Measurements from ENCODE around the gene SPART.

SPART gene

DNA sequence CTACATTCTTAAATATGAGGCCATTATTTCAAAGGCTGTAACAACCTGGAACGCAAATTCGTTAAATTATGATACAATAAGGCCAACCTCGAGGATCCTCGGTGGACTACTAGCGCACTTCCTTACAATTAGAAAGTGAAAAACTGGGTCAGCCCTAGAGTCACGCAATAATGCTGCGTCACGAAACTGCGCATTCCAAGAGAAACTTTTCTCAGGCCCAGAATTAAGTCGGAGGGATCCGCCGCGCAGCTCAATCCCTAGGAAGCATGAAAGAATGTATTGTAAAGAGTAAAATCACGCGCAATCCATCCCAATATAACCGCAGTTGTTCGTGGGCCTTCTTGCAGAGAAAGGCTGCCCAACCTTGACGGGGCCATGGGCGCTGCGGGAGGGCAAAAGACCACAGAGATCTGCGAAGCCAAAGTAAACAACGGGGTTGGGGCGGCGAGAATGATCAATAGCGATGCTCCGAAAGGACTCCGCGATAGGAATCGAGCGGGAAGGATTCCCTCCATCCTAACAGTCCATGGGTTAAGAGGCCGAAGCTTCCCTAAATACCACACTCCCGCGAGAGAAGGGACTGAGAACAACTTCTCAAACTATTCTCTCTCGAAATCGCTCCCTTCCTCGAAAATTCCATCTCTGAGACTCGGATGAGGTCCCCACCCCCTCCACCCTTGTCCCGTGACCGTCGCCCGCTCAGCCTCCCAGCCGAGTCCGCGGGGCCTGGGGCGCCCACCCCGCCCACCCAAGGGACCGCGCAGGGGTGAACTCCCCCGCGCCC is 564 bp downstream of the SPART start:
- Histone ChIP-seq H3K27me3 (ENCODE audit: insufficient read depth, poor library complexity, severe bottlenecking) (no peaks in the 10 kb centered on the region), H3K9me3 (ENCODE audit: severe bottlenecking) (no peaks in the 10 kb centered on the region), H3K27ac (ENCODE audit: poor library complexity, severe bottlenecking) (peak overlapping the region; percentile 85), H3K4me3 (ENCODE audit: severe bottlenecking) (peak overlapping the region; percentile 60), H3K4me1 (ENCODE audit: insufficient read depth, poor library complexity, severe bottlenecking) (peaks cover 30% of the 10 kb centered on the region), H3K36me3 (ENCODE audit: low read depth) (0 out of 2 replicates have a peak, but pooled peaks cover 3% of the 10 kb centered on the region)
- ATAC-seq (ENCODE audit: low read depth), result peak; percentile 44
- TF ChIP-seq, protein P1, sequence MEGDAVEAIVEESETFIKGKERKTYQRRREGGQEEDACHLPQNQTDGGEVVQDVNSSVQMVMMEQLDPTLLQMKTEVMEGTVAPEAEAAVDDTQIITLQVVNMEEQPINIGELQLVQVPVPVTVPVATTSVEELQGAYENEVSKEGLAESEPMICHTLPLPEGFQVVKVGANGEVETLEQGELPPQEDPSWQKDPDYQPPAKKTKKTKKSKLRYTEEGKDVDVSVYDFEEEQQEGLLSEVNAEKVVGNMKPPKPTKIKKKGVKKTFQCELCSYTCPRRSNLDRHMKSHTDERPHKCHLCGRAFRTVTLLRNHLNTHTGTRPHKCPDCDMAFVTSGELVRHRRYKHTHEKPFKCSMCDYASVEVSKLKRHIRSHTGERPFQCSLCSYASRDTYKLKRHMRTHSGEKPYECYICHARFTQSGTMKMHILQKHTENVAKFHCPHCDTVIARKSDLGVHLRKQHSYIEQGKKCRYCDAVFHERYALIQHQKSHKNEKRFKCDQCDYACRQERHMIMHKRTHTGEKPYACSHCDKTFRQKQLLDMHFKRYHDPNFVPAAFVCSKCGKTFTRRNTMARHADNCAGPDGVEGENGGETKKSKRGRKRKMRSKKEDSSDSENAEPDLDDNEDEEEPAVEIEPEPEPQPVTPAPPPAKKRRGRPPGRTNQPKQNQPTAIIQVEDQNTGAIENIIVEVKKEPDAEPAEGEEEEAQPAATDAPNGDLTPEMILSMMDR (IDR thresholded peaks at IDR 0.05; ENCODE audit: poor library complexity, severe bottlenecking), result no peak
- DNase-seq (ENCODE audit: low spot score), result no peak

DNA sequence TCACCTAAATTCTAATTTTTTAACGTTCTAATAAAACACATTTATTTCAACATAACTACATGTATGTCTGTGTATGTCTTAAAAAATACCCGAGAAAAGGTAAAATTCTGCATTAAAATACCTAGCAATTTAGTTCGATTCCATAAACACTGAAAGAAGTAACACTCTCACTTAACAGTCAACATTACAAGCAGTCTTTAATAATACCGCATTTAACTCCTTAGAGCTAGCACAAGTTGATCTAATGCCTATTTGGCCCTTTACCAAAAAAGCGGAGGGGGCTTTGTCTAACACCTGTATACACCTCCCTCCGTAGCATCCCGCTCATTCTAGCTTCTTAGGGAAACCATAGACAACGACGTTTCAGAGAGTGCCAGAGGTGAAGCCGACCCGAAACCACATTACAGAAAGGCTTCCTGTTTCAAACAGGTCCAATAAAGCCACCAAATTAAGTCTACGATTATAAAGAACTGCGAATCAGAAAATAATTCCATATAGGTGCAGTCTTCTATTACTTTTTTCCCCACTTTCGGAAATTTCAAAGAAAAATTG is 1.2 kb downstream of the SPART start:
- DNase-seq (ENCODE audit: low spot score) (no peak), ATAC-seq (ENCODE audit: low read depth) (no peak)
- TF ChIP-seq, protein P1 (IDR thresholded peaks at IDR 0.05; ENCODE audit: poor library complexity, severe bottlenecking), result no peak
- no peaks in the 10 kb centered on the region for H3K9me3 ChIP-seq (ENCODE audit: severe bottlenecking)
- H3K36me3 ChIP-seq (ENCODE audit: low read depth), result 0 out of 2 replicates have a peak, but pooled peaks cover 3% of the 10 kb centered on the region
- H3K4me1 ChIP-seq (ENCODE audit: insufficient read depth, poor library complexity, severe bottlenecking), result peaks cover 37% of the 10 kb centered on the region
- H3K4me3 ChIP-seq (ENCODE audit: severe bottlenecking), result peak overlapping the region; percentile 60
- peak overlapping the region; percentile 85 for H3K27ac ChIP-seq (ENCODE audit: poor library complexity, severe bottlenecking)
- no peaks in the 10 kb centered on the region for H3K27me3 ChIP-seq (ENCODE audit: insufficient read depth, poor library complexity, severe bottlenecking)

DNA sequence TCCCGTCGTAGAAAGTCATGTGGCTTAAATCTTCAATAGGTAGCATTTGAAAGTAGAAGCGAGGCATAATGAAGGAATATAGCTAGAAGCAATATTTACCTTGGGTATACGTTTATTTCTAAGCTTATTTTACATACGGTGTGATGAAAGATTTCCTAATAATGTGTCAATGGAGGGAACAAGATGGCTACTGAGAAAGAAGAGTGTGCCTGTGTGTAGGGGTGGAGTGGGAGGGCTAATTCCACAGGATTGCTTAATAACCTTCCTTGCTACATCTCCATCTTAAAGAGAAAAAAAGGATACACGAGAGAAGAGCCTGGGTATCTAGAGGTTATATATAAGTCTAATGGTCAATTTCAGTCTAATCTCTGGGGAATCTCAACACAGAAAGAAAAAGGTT is 2.0 kb downstream of the SPART start:
- TF ChIP-seq, protein P1 (IDR thresholded peaks at IDR 0.05; ENCODE audit: poor library complexity, severe bottlenecking), result no peak
- DNase-seq (ENCODE audit: low spot score), result no peak
- H3K4me3 ChIP-seq (ENCODE audit: severe bottlenecking), result peak overlapping the region; percentile 60
- peaks cover 37% of the 10 kb centered on the region for H3K4me1 ChIP-seq (ENCODE audit: insufficient read depth, poor library complexity, severe bottlenecking)
- no peaks in the 10 kb centered on the region for H3K9me3 ChIP-seq (ENCODE audit: severe bottlenecking)
- peak overlapping the region; percentile 85 for H3K27ac ChIP-seq (ENCODE audit: poor library complexity, severe bottlenecking)
- 0 out of 2 replicates have a peak, but pooled peaks cover 3% of the 10 kb centered on the region for H3K36me3 ChIP-seq (ENCODE audit: low read depth)
- H3K27me3 ChIP-seq (ENCODE audit: insufficient read depth, poor library complexity, severe bottlenecking), result no peaks in the 10 kb centered on the region
- no peak for ATAC-seq (ENCODE audit: low read depth)

DNA sequence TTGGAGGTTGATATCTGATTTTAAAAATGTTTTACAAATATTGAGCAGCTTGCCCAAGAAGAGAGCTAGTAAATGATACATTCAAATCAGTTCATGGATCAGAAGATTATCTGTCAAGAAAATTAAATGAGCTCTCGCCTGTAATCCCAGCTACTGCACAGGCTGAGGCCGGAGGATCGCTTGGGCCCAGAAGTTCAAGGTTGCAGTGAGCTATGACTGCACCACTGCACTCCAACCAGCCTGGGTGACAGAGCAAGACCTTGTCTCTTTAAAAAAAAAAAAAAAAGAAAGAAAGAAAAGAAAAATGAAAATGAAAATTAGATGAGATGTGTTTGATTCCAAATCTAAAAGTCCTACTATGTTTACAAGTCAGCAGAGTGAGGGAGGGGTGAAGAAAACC is 2.4 kb downstream of the SPART start:
- no peak overlapping the region for H3K27ac ChIP-seq (ENCODE audit: poor library complexity, severe bottlenecking)

More for the DNA sequence above, 2.4 kb downstream of the SPART start:
- Histone ChIP-seq H3K9me3 (ENCODE audit: severe bottlenecking) (no peaks in the 10 kb centered on the region), H3K27me3 (ENCODE audit: insufficient read depth, poor library complexity, severe bottlenecking) (no peaks in the 10 kb centered on the region), H3K4me3 (ENCODE audit: severe bottlenecking) (no peak overlapping the region), H3K4me1 (ENCODE audit: insufficient read depth, poor library complexity, severe bottlenecking) (peaks cover 37% of the 10 kb centered on the region), H3K36me3 (ENCODE audit: low read depth) (0 out of 2 replicates have a peak, but pooled peaks cover 3% of the 10 kb centered on the region)
- TF ChIP-seq, protein P1 (IDR thresholded peaks at IDR 0.05; ENCODE audit: poor library complexity, severe bottlenecking), result no peak
- no peak for DNase-seq (ENCODE audit: low spot score)
- no peak for ATAC-seq (ENCODE audit: low read depth)
